Upper lobe of right lung (tissue), 1 donor: ENCODE data around the gene LENG8. TPM values are rescaled to one million over a fixed set of nuclear protein-coding genes. Genes with fewer than 3 reads are reported as not detected.
A peak's percentile ranks its signal among the peaks of the same experiment; 100 is the strongest.

Experiments
- ATAC-seq: fragments of 200-7000 bp; cut with Tn5 transposase; one replicate; pipeline ENCODE4 v1.9.1; 2020; ENCODE audit warnings: mild to moderate bottlenecking, moderate library complexity
- DNase-seq: peaks from one replicate; pipeline ENCODE4 v3.0.0-alpha.2; 2020
- H3K27ac ChIP-seq: fragments of 200-600 bp; one replicate; pipeline ENCODE4 v1.8.0; 2022
- H3K27me3 ChIP-seq: fragments of 200-600 bp; one replicate; pipeline ENCODE4 v1.8.0; 2022; ENCODE audit warnings: mild to moderate bottlenecking
- H3K36me3 ChIP-seq: fragments of 200-600 bp; one replicate; pipeline ENCODE4 v1.8.0; 2022
- H3K4me1 ChIP-seq: fragments of 200-600 bp; one replicate; pipeline ENCODE4 v1.8.0; 2022
- H3K4me3 ChIP-seq: fragments of 200-600 bp; one replicate; pipeline ENCODE4 v1.8.0; 2022; ENCODE audit warnings: mild to moderate bottlenecking
- H3K9me3 ChIP-seq: fragments of 200-600 bp; one replicate; pipeline ENCODE4 v1.8.0; 2022
- CTCF ChIP-seq: fragments of 200-600 bp; IDR thresholded peaks from one replicate; pipeline ENCODE4 v1.8.0; 2022; ENCODE audit warnings: antibody characterized with exemption
- intact Hi-C: fragments of 100-400 bp; cut with DNase I; formaldehyde crosslinking; loops from one replicate; pipeline ENCODE4 v1.11.0; 2022
- total RNA-seq: library from RNA; stranded (reverse); fragmentation: NEBNext Ultra II Directional; extraction: Animal tissue kit (Norgen Biotek cat#: 25700); gene quantifications from one replicate; pipeline ENCODE4 v1.2.1, GENCODE V29; 2021
- donor health status: DM: no; HTN: yes; CAD: no; lungs with severe emphysema.

The LENG8 gene
- total RNA-seq, 1 donor from 2014 or later, result 191 TPM

DNA sequence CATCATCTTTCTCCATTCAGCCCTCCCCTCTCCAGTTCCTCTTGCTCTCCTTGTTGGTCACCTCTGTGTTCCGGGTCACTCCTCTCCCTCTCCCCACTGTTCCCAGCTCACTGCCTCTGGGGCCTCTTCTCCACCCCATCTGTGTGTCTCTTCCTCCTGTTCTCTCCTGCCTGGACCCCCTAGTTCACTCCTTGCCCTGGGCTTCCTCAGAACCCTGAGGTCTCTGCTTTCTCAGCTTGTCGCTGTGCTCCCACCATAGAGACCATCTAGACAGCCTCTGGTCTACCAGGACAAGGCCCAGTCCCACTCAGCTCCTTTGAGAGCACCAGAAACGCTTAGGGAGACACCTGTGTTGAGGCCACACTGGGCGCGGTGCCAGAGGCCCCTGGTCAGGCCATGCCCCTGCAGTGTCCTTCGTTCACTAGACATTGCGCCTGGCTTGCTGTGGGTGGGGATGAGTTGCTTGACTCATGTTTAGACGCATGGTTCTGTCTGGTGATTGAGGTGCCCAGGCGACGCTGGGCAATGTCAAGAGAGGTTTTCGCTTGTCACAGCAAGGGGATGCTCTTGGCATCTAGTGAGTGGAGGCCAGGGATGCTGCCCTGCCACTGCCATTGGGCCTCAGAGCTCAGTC is 9.8 kb downstream of the LENG8 start:
- peaks cover 82% of the 10 kb centered on the region for H3K36me3 ChIP-seq
- DNase-seq, result no peak
- H3K4me3 ChIP-seq, result no peak overlapping the region
- no peaks in the 10 kb centered on the region for H3K27me3 ChIP-seq
- peaks cover 18% of the 10 kb centered on the region for H3K4me1 ChIP-seq
- no peak overlapping the region for H3K27ac ChIP-seq
- ATAC-seq, result no peak
- intact Hi-C loops, result no loop called here
- H3K9me3 ChIP-seq, result no peaks in the 10 kb centered on the region
- no peak for TF ChIP-seq CTCF

- peaks cover 18% of the 10 kb centered on the region for H3K4me1 ChIP-seq
- DNase-seq (no peak), ATAC-seq (no peak)
- no peaks in the 10 kb centered on the region for H3K9me3 ChIP-seq
- no peaks in the 10 kb centered on the region for H3K27me3 ChIP-seq
- no peak overlapping the region for H3K4me3 ChIP-seq
- H3K36me3 ChIP-seq, result peaks cover 74% of the 10 kb centered on the region
- no peak overlapping the region for H3K27ac ChIP-seq
- intact Hi-C loops, result no loop called here
- TF ChIP-seq CTCF, result no peak
Measured at GRCh38 chr19:54459282-54460229, 10.6 kb downstream of the LENG8 start.

DNA sequence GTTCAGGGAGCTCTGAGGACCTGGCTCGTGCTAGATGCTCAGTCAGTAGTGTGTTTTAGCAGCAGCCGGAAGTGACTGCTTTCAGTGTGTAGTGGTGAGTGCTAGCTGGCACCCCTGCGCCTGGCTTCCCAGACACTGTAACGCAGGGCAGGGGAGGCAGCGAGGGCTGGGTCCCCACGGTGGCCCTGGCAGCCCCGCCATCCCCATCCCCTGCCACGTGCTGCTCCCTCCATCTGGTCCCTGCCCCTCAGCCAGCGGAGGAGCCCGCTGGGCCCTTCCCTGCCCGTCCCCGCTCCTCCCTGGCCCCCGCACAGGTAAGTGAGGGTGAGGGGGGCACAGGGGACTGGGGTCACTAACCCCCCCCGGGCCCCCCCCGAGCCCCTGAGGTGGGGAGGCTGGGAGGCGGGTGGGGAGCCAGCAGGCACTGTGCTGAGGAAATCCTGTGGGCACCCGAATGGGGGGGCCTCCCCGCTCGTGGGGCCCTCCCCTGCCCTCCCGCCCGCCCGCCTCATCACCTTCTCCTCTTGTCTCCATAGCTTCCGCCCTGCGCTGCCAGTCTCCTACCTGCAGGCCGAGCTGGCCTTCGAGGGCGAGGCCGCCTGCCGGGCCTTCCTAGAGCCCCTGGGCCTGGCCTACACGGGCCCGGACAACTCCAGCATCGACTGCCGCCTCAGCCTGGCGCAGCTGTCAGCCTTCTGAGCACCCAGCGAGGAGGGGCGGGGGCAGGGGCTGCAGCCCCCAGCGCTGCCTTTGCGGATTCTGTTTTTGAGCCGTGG is 11.4 kb downstream of the LENG8 start:
- no peak for DNase-seq
- TF ChIP-seq CTCF, result no peak
- H3K4me3 ChIP-seq, result no peak overlapping the region
- no peak overlapping the region for H3K27ac ChIP-seq
- H3K4me1 ChIP-seq, result peaks cover 18% of the 10 kb centered on the region
- intact Hi-C loops, result no loop called here
- no peaks in the 10 kb centered on the region for H3K27me3 ChIP-seq
- H3K9me3 ChIP-seq, result no peaks in the 10 kb centered on the region
- peaks cover 66% of the 10 kb centered on the region for H3K36me3 ChIP-seq
- ATAC-seq, result no peak

DNA sequence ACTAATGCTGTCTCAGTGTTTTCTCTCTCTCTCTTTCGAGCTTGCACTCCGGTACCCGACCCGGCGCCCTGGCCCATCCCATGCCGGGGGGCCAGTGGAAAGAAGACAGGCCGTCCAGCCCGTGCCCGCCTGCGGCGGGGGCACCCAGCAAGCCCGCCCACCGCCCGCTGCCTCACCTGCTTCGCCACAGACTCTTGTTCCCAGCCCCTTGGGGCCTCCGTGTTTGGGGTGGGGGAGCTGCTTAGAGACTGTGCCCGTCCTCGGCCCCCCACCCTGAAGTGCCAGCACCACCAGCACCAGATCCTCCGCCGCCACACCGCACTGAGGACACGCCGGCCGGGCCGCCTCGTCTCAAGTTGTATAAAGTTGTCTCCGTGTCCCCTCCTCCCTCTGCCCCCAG is 12.2 kb downstream of the LENG8 start:
- DNase-seq (no peak), ATAC-seq (no peak)
- Histone ChIP-seq H3K27ac (peak overlapping the region; percentile 14), H3K4me1 (peaks cover 18% of the 10 kb centered on the region), H3K27me3 (no peaks in the 10 kb centered on the region), H3K4me3 (no peak overlapping the region), H3K9me3 (no peaks in the 10 kb centered on the region), H3K36me3 (peaks cover 58% of the 10 kb centered on the region)
- no peak for TF ChIP-seq CTCF
- intact Hi-C loops, result no loop called here

GRCh38 chr19:54461613-54462012 is 12.6 kb downstream of the LENG8 start:
- H3K4me3 ChIP-seq, result peak overlapping the region; percentile 71
- H3K4me1 ChIP-seq, result peaks cover 18% of the 10 kb centered on the region
- no peaks in the 10 kb centered on the region for H3K9me3 ChIP-seq
- intact Hi-C loops, result no loop called here
- DNase-seq, result no peak
- peak overlapping the region; percentile 98 for H3K27ac ChIP-seq
- no peaks in the 10 kb centered on the region for H3K27me3 ChIP-seq
- ATAC-seq, result no peak
- peaks cover 54% of the 10 kb centered on the region for H3K36me3 ChIP-seq
- no peak for TF ChIP-seq CTCF
